ENCODE data around the gene C9orf43. TPM values are rescaled to one million over a fixed set of nuclear protein-coding genes. Genes with fewer than 3 reads are reported as not detected.

Gene C9orf43
- polyA plus RNA-seq, 3 donors from 2014 or later = 0.16 TPM; not detected in 2

DNA sequence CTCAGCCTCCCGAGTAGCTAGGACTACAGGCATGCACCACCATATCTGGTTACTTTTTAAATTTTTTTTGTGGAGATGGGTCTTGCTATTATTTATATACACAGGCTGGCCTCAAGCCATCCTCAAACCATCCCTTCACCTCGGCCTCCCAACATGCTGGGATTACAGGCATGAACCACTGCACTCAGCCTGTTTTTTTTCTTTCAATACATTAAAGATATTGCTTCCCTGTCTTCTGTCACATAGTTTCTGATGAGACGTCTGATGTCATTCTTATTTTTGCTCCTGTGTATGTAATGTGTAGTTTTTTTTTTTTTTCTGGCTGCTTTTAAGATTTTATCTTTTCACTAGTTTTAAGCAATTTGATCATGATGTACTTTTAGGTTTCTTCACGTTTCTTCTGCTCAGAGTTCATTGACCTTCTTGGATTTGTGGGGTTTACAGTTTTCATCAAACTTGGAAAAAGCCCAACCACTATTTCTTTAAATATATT lies 41.6 kb downstream of the C9orf43 start:
- DNase-seq = no peak
- Mint-ChIP-seq H3K36me3 (peaks cover 0 to 4% (median 0%) of the 10 kb centered on the region in 3 donors), H3K27ac (no peak overlapping the region)

GRCh38 chr9:113454914-113455761 lies 44.6 kb downstream of the C9orf43 start:
- peaks cover 0 to 4% (median 0%) of the 10 kb centered on the region in 3 donors for H3K36me3 Mint-ChIP-seq
- H3K27ac Mint-ChIP-seq = peak overlapping the region in 1 of 6 donors; percentile 4
- H3K9me3 Mint-ChIP-seq = no peaks in the 10 kb centered on the region
- peaks cover 0 to 2% of the 10 kb centered on the region in 2 donors for H3K4me1 Mint-ChIP-seq
- no peak overlapping the region for H3K4me3 Mint-ChIP-seq
- H3K27me3 Mint-ChIP-seq (ENCODE audit: low read depth in 3 of 3) = peaks cover 0 to 2% (median 0%) of the 10 kb centered on the region in 3 donors
- DNase-seq = no peak

More for the DNA sequence above, 41.6 kb downstream of the C9orf43 start:
- H3K27me3 Mint-ChIP-seq (ENCODE audit: low read depth in 3 of 3) = peaks cover 0 to 2% (median 0%) of the 10 kb centered on the region in 3 donors
- peaks cover 0 to 2% of the 10 kb centered on the region in 2 donors for H3K4me1 Mint-ChIP-seq
- no peak overlapping the region for H3K4me3 Mint-ChIP-seq
- no peaks in the 10 kb centered on the region for H3K9me3 Mint-ChIP-seq

DNA sequence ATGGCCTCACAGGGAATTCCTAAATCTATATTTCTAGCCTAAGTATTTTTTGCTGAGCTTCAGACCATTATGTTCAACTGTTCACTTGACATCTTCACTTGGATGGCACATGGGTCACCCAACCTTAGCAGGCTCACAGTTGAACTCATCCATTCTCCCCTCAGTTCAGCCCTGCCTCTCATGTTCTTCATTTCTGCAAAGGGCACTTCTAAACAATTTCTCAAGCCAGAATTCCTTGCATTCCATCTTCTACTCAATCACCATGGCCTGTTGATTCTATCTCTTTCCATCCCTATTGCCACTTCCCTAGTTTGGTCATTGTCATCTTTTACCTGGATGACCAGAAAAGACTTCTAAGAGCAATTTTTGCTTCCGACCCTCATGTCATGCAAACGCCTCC lies 45.7 kb downstream of the C9orf43 start:
- no peak for DNase-seq
- no peaks in the 10 kb centered on the region for H3K9me3 Mint-ChIP-seq
- no peaks in the 10 kb centered on the region for H3K36me3 Mint-ChIP-seq
- peaks cover 0 to 2% (median 0%) of the 10 kb centered on the region in 3 donors for H3K27me3 Mint-ChIP-seq (ENCODE audit: low read depth in 3 of 3)
- no peak overlapping the region for H3K27ac Mint-ChIP-seq
- H3K4me1 Mint-ChIP-seq = peaks cover 0 to 2% of the 10 kb centered on the region in 2 donors
- no peak overlapping the region for H3K4me3 Mint-ChIP-seq

- Mint-ChIP-seq H3K4me1 (no peaks in the 10 kb centered on the region), H3K36me3 (no peaks in the 10 kb centered on the region), H3K27ac (no peak overlapping the region), H3K4me3 (no peak overlapping the region), H3K27me3 (ENCODE audit: low read depth in 3 of 3) (peaks cover 0 to 6% (median 0%) of the 10 kb centered on the region in 3 donors), H3K9me3 (no peaks in the 10 kb centered on the region)
- no peak for DNase-seq
These were observed 50.7 kb downstream of the C9orf43 start for GRCh38 chr9:113461285-113461684.

DNA sequence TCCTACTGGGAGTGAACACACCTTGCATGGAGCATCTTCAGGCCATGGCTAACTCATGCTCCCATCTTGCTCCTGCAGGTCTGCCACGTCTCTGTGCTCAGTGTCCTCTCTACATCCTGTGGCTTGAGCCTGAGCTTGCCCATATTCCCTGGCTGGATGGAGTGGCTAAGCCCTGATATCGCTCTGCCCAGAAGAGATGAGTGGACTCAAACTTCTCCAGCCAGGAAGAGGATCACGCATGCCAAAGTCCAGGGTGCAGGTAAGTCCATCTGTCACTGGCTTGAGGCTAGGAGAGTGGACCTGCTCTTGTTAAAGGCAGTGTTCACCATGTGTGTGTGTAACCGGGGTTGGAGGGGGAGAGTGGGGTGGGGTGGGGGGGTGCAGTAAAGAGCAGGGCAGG lies 51.4 kb downstream of the C9orf43 start:
- Mint-ChIP-seq H3K36me3 (no peaks in the 10 kb centered on the region), H3K27ac (no peak overlapping the region), H3K27me3 (ENCODE audit: low read depth in 3 of 3) (peaks cover 0 to 6% (median 0%) of the 10 kb centered on the region in 3 donors), H3K4me1 (no peaks in the 10 kb centered on the region), H3K4me3 (no peak overlapping the region), H3K9me3 (no peaks in the 10 kb centered on the region)
- no peak for DNase-seq

- Mint-ChIP-seq H3K36me3 (no peaks in the 10 kb centered on the region), H3K4me3 (no peak overlapping the region), H3K27me3 (ENCODE audit: low read depth in 3 of 3) (peaks cover 0 to 6% (median 0%) of the 10 kb centered on the region in 3 donors), H3K9me3 (no peaks in the 10 kb centered on the region), H3K4me1 (no peaks in the 10 kb centered on the region), H3K27ac (no peak overlapping the region)
- no peak for DNase-seq
These were observed 52.3 kb downstream of the C9orf43 start for GRCh38 chr9:113462781-113463286.

DNA sequence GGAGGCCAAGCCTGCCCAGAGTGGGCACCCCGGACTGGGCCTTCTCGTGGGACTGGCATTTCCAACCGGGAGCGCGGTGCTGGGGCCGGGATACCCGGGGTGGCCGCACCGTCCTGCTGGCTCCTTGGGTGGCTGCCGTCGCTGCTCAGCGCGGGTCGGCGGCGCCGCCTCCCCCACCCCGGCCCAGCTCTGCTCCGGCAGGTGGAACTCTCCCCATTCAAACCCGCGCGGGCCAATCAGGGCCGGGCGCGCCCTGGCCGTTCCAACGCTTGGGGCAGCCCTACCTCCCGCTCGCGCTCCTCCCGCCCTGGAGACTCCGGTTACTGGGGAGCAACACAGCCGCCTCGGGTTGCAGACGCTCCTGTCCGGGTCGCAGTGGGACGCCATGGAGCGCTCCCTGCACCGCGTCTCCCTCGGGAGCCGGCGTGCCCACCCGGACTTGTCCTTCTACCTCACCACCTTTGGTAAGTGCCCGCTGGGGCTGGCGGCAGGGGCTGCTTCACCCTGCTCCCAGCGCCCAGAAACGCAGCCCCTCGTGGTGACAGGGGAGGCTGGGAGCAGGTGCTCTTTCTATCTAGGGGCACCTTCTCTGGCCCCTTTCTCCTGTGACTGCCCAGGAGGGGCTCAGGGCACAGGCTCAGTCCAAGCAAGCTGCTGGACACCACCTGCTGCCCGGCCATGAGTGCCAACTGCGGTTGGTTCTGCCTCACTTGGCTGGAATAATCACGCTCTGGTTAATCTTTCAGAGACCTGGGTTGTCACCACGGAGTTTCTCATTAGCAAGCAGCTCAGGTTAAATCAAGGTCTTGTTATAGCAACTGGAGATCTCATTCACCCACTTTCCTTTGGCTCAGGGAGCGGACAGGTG lies 53.1 kb downstream of the C9orf43 start, which contains the start of gene RGS3:
Gene RGS3 (plus strand): TSS at position 310 of the 868 bp plus-strand sequence. CDS start 76 bp downstream, at position 386.
- Mint-ChIP-seq H3K9me3 (no peaks in the 10 kb centered on the region), H3K27ac (no peak within 1 kb of the TSS), H3K27me3 (ENCODE audit: low read depth in 3 of 3) (peaks cover 0 to 6% (median 0%) of the 10 kb centered on the region in 3 donors), H3K4me1 (no peaks in the 10 kb centered on the region), H3K4me3 (no peak within 1 kb of the TSS), H3K36me3 (no peaks in the 10 kb centered on the region)
- DNase-seq = no peak

- Mint-ChIP-seq H3K27me3 (ENCODE audit: low read depth in 3 of 3) (peaks cover 0 to 6% (median 0%) of the 10 kb centered on the region in 3 donors), H3K27ac (no peak overlapping the region), H3K9me3 (no peaks in the 10 kb centered on the region), H3K4me3 (no peak overlapping the region), H3K36me3 (no peaks in the 10 kb centered on the region), H3K4me1 (no peaks in the 10 kb centered on the region)
- DNase-seq = no peak
These were observed 53.7 kb downstream of the C9orf43 start for GRCh38 chr9:113464286-113464660.

DNA sequence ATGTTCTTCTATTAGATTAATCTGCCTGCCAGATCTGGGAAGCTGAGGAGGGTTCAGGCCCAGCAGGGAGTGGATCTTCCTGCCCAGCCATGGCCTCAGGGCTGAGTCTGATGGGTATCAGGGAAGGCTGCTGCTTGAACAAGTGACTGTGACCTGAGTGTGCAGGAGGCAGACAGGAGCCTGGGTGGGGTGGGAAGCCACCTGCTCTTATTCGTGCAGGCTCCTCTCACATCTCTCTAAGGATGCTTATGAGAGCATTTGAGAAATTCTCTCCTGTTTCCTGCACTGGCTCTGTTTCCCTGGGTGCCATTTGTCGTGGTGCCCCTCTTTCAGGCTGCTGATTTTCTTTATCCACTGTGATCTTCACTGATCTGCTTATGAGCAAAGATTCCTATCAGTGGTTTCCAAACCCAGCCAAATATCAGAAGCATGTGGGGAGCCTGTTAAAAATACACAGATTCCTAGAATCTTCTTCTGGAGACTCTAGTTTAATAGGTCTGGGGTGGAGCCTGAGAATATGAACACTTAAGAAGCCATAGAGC lies 55.1 kb downstream of the C9orf43 start:
- Mint-ChIP-seq H3K27ac (peak overlapping the region in 1 of 6 donors; percentile 25), H3K9me3 (no peaks in the 10 kb centered on the region), H3K36me3 (no peaks in the 10 kb centered on the region), H3K4me1 (no peaks in the 10 kb centered on the region), H3K4me3 (no peak overlapping the region), H3K27me3 (ENCODE audit: low read depth in 3 of 3) (peaks cover 0 to 6% (median 0%) of the 10 kb centered on the region in 3 donors)
- no peak for DNase-seq

DNA sequence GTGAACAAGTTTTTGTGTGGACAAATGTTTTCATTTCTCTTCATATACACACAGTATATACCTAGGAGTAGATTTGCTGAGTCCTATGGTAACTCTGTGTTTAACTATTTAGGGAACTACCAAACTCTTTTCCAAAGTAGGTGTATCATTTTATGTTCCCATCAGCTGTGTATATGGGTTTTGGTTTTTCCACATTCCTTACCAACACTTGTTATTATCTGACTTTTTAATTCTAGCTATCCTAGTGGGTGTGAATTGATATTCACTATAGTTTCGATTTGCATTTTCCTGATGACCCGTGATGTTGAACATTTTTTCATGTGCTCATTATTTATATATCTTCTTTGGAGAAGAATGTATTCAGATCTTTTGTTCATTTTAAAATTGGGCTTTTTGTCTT lies 56.6 kb downstream of the C9orf43 start:
- Mint-ChIP-seq H3K9me3 (no peaks in the 10 kb centered on the region), H3K4me3 (no peak overlapping the region), H3K27me3 (ENCODE audit: low read depth in 3 of 3) (peaks cover 0 to 6% (median 1%) of the 10 kb centered on the region in 3 donors), H3K27ac (no peak overlapping the region), H3K36me3 (no peaks in the 10 kb centered on the region), H3K4me1 (no peaks in the 10 kb centered on the region)
- DNase-seq = no peak

DNA sequence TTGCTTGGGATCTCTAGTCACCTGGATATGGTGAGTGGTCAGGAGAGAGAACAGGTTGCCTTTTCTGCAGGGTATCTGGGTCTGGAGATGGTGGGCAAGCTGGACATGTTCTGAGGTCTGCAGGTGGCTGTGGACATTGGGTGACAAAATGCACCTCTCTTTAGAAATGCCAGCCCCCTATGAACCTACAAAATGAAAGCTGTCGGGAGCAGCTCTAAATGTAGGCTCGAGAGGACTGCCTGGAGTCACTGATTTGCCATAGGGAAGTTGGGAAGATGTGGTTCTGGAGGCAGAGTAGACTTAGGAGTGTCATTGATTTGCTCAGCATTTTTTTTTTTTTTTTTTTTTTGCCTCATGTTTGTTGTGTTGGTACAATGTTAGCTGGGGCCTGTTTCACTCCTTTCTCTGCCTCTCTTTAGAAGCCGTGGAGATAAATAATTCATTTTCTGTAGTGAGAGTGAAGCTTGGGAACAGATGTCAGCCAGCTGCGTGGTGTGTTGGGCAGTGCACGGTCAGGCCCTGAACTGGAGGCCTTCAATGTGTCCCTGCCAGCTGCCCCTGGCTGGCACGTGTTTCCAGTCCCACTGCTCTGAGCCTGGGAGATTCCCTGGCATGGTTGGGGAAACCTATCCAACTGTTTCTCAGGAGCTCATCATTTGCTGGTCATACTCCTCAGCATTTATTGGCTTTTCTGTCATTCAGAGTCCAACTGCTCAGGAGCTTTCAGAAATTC lies 58.3 kb downstream of the C9orf43 start:
- Mint-ChIP-seq H3K27ac (no peak overlapping the region), H3K4me3 (no peak overlapping the region)
- DNase-seq = no peak

DNA sequence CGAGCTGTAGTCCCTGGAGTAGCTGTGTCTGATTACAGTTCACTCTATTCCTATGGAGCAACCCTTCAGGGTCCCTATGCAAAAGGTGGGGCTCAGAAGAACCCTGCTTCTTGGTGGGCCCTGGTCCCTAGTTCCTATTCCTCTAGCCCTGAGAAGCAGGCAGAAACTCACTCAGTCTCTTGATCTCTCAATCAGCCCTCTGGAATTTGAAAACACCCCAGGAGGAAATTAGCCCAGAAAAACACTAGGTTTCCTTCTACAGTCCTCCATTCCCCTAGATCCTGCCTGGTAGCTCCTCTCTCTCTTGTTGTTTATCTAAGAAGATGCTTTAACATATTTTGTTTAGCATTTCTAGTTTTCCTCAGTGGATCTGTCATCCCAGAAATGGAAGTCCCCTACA lies 60.6 kb downstream of the C9orf43 start:
- H3K27me3 Mint-ChIP-seq (ENCODE audit: low read depth in 3 of 3) = peaks cover 0 to 1% (median 0%) of the 10 kb centered on the region in 3 donors
- no peak overlapping the region for H3K4me3 Mint-ChIP-seq
- H3K36me3 Mint-ChIP-seq = no peaks in the 10 kb centered on the region
- H3K27ac Mint-ChIP-seq = no peak overlapping the region
- H3K4me1 Mint-ChIP-seq = no peaks in the 10 kb centered on the region
- H3K9me3 Mint-ChIP-seq = no peaks in the 10 kb centered on the region
- no peak for DNase-seq

More for the DNA sequence above, 58.3 kb downstream of the C9orf43 start:
- Mint-ChIP-seq H3K4me1 (no peaks in the 10 kb centered on the region), H3K36me3 (no peaks in the 10 kb centered on the region), H3K9me3 (no peaks in the 10 kb centered on the region), H3K27me3 (ENCODE audit: low read depth in 3 of 3) (peaks cover 0 to 5% (median 1%) of the 10 kb centered on the region in 3 donors)

GRCh38 chr9:113471566-113471965 lies 61.0 kb downstream of the C9orf43 start:
- peaks cover 0 to 1% (median 0%) of the 10 kb centered on the region in 3 donors for H3K27me3 Mint-ChIP-seq (ENCODE audit: low read depth in 3 of 3)
- no peaks in the 10 kb centered on the region for H3K9me3 Mint-ChIP-seq
- H3K4me3 Mint-ChIP-seq = no peak overlapping the region
- no peak for DNase-seq
- no peaks in the 10 kb centered on the region for H3K4me1 Mint-ChIP-seq
- no peaks in the 10 kb centered on the region for H3K36me3 Mint-ChIP-seq
- H3K27ac Mint-ChIP-seq = no peak overlapping the region

Measured in immature natural killer cell (primary cell).